ENCODE measurements around the gene ECSCR. TPM values are rescaled to one million over a fixed set of nuclear protein-coding genes. Genes with fewer than 3 reads are reported as not detected.

The ECSCR gene
- total RNA-seq, 4 donors from 2014 or later: 2.2 to 4.8 (median 3.6) TPM; not detected in 1

DNA sequence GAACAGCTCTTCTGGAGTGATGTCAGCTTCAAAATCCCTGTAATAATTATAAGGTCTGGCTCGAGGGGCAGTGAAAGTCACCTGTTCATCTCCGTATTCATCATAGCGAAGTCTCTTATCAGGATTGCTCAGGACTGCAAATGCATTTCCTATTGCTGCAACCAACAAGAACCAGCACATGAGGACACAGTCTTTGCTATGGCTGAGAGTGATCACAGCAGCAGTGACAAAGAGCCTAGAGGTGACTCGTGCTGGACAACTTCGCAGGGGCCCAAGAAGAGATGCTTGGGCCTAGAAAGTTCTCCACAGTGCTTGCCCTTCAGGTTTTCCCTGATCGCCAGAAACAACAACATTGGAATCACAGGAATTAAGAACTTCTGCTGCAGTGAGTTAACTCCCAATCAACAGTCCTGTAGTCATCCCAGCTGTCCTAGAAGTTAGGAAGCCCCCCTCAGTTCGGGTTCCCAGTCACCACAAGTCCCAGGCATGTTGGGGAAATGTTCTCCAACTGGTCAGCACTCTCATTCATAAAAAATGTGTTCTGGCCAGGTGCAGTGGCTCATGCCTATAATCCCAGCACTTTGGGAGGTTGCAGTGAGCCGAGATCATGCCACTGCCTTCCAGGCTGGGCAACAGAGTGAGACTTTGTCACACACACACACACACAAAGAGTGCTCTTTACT is 36.2 kb downstream of the ECSCR start:
- Histone ChIP-seq H3K4me1 (no peaks in the 10 kb centered on the region), H3K27ac (no peak overlapping the region), H3K36me3 (peaks cover 0 to 2% (median 0%) of the 10 kb centered on the region in 4 donors), H3K27me3 (no peaks in the 10 kb centered on the region), H3K9me3 (no peaks in the 10 kb centered on the region), H3K4me3 (no peak overlapping the region)
- in situ Hi-C loops (cut with MboI; ENCODE audit: low pct_ligation_motif_present in 1 of 4, low pct_unique_long_range_greater_than_20kb in 1 of 4, low sequenced_read_pairs in 3 of 4) (loop anchor here (5.0 to 25.0 kb wide), 4 partner anchors 78 to 336 kb away; no protein-coding TSS in a partner anchor), intact Hi-C loops (cut with DNase I; ENCODE audit: low total_unique reads) (loop anchor here (10.0 kb wide), 1 partner anchor 338 kb away; no protein-coding TSS in a partner anchor)
- no peak for DNase-seq
- WGBS, 2 donors (ENCODE audit: low coverage in 1 of 2): 77 to 84% methylated on average over 4 to 8 of the region's 8 CpGs
- TF ChIP-seq POLR2A (IDR thresholded peaks at IDR 0.05) (no peak), EP300 (IDR thresholded peaks at IDR 0.05; ENCODE audit: low read depth) (no peak), POLR2AphosphoS5 (IDR thresholded peaks at IDR 0.05) (no peak)
- TF ChIP-seq, protein P1, sequence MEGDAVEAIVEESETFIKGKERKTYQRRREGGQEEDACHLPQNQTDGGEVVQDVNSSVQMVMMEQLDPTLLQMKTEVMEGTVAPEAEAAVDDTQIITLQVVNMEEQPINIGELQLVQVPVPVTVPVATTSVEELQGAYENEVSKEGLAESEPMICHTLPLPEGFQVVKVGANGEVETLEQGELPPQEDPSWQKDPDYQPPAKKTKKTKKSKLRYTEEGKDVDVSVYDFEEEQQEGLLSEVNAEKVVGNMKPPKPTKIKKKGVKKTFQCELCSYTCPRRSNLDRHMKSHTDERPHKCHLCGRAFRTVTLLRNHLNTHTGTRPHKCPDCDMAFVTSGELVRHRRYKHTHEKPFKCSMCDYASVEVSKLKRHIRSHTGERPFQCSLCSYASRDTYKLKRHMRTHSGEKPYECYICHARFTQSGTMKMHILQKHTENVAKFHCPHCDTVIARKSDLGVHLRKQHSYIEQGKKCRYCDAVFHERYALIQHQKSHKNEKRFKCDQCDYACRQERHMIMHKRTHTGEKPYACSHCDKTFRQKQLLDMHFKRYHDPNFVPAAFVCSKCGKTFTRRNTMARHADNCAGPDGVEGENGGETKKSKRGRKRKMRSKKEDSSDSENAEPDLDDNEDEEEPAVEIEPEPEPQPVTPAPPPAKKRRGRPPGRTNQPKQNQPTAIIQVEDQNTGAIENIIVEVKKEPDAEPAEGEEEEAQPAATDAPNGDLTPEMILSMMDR (IDR thresholded peaks at IDR 0.05): no peak

DNA sequence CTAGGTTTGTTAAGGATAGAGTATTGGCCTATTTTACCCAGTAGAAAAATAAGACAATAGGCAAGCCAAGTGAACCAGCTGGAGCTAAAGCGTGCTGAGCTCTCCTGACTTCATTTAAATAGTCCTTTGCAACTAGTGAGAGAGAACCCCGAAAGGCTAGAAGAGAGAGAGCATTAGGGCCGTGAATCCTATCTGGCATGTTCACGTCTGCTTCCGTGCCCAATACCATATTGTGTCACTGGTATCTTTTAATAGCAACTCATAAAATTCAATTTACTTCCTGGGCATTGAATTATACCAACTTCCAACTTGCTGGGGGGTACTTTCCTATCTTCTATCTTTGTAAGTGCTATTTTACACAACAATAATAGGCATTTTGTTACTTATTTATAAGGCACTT is 37.0 kb downstream of the ECSCR start:
- Histone ChIP-seq H3K27ac (no peak overlapping the region), H3K27me3 (no peaks in the 10 kb centered on the region), H3K36me3 (peaks cover 0 to 2% (median 0%) of the 10 kb centered on the region in 4 donors), H3K9me3 (no peaks in the 10 kb centered on the region), H3K4me1 (no peaks in the 10 kb centered on the region), H3K4me3 (no peak overlapping the region)
- WGBS, 2 donors (ENCODE audit: low coverage in 1 of 2): 53 to 83% methylated on average over 3 to 5 of the region's 5 CpGs
- TF ChIP-seq POLR2AphosphoS5 (IDR thresholded peaks at IDR 0.05) (no peak), EP300 (IDR thresholded peaks at IDR 0.05; ENCODE audit: low read depth) (no peak), POLR2A (IDR thresholded peaks at IDR 0.05) (no peak)
- TF ChIP-seq, protein P1 (IDR thresholded peaks at IDR 0.05): no peak
- intact Hi-C loops (cut with DNase I; ENCODE audit: low total_unique reads) (loop anchor here (10.0 kb wide), 1 partner anchor 339 kb away; no protein-coding TSS in a partner anchor), in situ Hi-C loops (cut with MboI; ENCODE audit: low pct_ligation_motif_present in 1 of 4, low pct_unique_long_range_greater_than_20kb in 1 of 4, low sequenced_read_pairs in 3 of 4) (loop anchor here (5.0 to 25.0 kb wide), 4 partner anchors 79 to 337 kb away; no protein-coding TSS in a partner anchor)
- DNase-seq: no peak

DNA sequence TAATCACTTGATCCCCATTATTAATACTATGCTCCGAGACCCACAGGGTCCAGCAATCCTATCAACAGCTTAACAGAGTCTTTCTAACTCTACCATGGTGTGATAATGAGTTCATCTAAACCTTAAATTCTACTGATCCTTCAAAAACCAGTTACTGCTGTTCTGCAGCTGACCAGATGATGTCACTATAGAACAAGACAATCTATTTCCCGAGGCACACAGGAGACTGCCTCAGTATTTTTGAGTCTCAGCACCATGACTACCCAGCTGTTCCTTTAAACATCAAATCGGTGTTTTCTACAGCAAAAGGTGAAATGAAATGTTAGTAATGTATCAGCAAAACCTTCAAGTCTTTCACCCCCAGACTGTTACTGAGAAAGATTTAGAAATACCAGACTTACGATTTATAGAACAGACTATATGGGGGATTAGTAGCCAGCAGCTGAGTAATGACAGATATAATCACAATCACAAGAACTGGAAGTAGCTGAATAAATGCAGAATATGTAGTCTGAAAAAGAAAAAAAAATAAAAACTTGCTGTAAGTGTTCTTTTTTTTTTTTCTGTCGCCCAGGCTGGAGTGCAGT is 40.1 kb downstream of the ECSCR start:
- DNase-seq: no peak
- in situ Hi-C loops (cut with MboI; ENCODE audit: low pct_ligation_motif_present in 1 of 4, low pct_unique_long_range_greater_than_20kb in 1 of 4, low sequenced_read_pairs in 3 of 4): loop anchor here in 3 of 4 donors (5.0 to 10.0 kb wide), 3 partner anchors 82 to 95 kb away; no protein-coding TSS in a partner anchor
- intact Hi-C loops (cut with DNase I; ENCODE audit: low total_unique reads): loop anchor here (5.0 to 10.0 kb wide), 2 partner anchors 90 to 342 kb away; no protein-coding TSS in a partner anchor
- Histone ChIP-seq H3K27me3 (no peaks in the 10 kb centered on the region), H3K9me3 (no peaks in the 10 kb centered on the region), H3K4me3 (no peak overlapping the region), H3K36me3 (peaks cover 0 to 2% (median 0%) of the 10 kb centered on the region in 4 donors), H3K4me1 (peaks cover 8 to 28% (median 12%) of the 10 kb centered on the region in 4 donors), H3K27ac (no peak overlapping the region)
- TF ChIP-seq EP300 (IDR thresholded peaks at IDR 0.05; ENCODE audit: low read depth) (no peak), POLR2AphosphoS5 (IDR thresholded peaks at IDR 0.05) (no peak)
- TF ChIP-seq, protein P1 (IDR thresholded peaks at IDR 0.05): peak; percentile 70 to 85 (median 77)
- WGBS, 2 donors (ENCODE audit: low coverage in 1 of 2): 38 to 61% methylated on average over 4 to 5 of the region's 5 CpGs

Data from transverse colon (tissue), 4 donors.